MCF 10A (cell line): ENCODE data around the gene PRKACA. TPM values are rescaled to one million over a fixed set of nuclear protein-coding genes. Genes with fewer than 3 reads are reported as not detected.

Experiments
- BruUV-seq: library from RNA; stranded (reverse); fragments of 400-500 nt; replicated peaks from 2 replicates; lab custom pipeline; 2021; lab: Mats Ljungman, UMichigan
- CTCF ChIA-PET: fragments of 300-600 bp; sonication (Branson Sonifier 250); formaldehyde crosslinking; extraction: SDS; loops from one replicate; lab custom pipeline; 2021; ENCODE audit warnings: antibody characterized with exemption, inconsistent platforms; lab: Yijun Ruan, JAX
- POLR2A ChIA-PET: fragments of 300-600, 350-650 bp; sonication (Branson Sonifier 250); formaldehyde crosslinking; extraction: SDS; loops from one replicate; lab custom pipeline; 2020; ENCODE audit warnings: antibody characterized with exemption, inconsistent platforms; lab: Yijun Ruan, JAX
- DNase-seq: peaks from one replicate; pipeline ENCODE4 v3.0.0-alpha.2; 2018; ENCODE audit not compliant: unreplicated experiment
- H3K27ac Mint-ChIP-seq: one replicate; pipeline ENCODE4 v1.8.0; 2022; ENCODE audit warnings: mild to moderate bottlenecking, low read depth, mixed read lengths; ENCODE audit not compliant: unreplicated experiment
- H3K27me3 Mint-ChIP-seq: one replicate; pipeline ENCODE4 v1.8.0; 2022; ENCODE audit warnings: mixed read lengths; ENCODE audit not compliant: insufficient read depth, unreplicated experiment
- H3K36me3 Mint-ChIP-seq: one replicate; pipeline ENCODE4 v1.8.0; 2022; ENCODE audit warnings: mild to moderate bottlenecking, moderate library complexity, mixed read lengths; ENCODE audit not compliant: insufficient read depth, unreplicated experiment
- H3K4me1 Mint-ChIP-seq: one replicate; pipeline ENCODE4 v1.8.0; 2022; ENCODE audit warnings: mixed read lengths; ENCODE audit not compliant: insufficient read depth, unreplicated experiment
- H3K4me3 Mint-ChIP-seq: one replicate; pipeline ENCODE4 v1.8.0; 2022; ENCODE audit warnings: mild to moderate bottlenecking, moderate library complexity, mixed read lengths; ENCODE audit not compliant: unreplicated experiment
- H3K9me3 Mint-ChIP-seq: one replicate; pipeline ENCODE4 v1.8.0; 2022; ENCODE audit warnings: mixed read lengths; ENCODE audit not compliant: unreplicated experiment
- intact Hi-C: fragments of 100-400 bp; cut with micrococcal nuclease; formaldehyde crosslinking; loops from 2 replicates; pipeline ENCODE4 v1.14.1; 2022
- total RNA-seq: library from RNA; stranded (reverse); gene quantifications from 2 replicates; pipeline ENCODE4 v1.2.3, GENCODE V29; 2022
- TF ChIP-seq, protein P1 (sequence below): fragments of 200-600 bp; IDR thresholded peaks from one replicate; pipeline ENCODE4 v1.8.0; 2022; ENCODE audit warnings: antibody characterized with exemption, mild to moderate bottlenecking; ENCODE audit not compliant: unreplicated experiment

Gene PRKACA
- total RNA-seq, 1 experiment from 2014 or later, result 49.8 TPM

DNA sequence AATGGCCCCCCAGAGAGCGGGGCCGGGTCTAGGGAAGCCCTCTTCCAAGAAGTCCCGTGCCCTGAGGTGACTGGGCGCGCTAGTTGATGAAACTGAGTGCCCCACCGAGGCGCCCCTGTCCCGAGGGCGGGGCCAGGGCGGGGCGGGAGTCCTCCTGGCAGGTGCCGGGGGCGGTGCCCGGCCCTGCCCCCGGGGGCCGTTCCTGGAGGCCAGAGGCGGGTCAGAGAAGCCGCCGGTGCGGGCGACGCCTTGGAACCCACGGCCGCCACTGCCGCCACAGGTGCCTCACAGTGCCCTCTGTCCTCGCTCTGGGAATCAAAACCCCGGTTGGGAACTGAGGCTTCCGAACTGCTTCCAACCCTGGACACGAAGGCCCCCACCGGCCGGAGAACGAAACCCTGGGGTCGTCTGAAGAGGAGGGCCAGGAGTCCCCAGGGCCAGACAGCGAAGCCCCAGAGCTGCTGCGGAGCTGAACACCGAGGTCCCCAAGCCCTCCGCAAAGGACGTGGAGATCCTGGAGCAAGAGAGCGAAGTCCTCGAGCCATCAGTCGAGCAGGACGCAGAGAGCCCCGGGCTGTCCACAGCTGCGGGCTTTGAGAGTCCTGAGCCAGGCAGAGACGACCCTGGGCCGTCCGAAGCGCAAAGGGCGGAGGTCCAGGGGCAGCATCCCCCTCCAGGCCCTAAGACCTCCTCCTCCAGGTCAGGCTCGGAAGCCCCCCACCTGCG is 44.9 kb downstream of the PRKACA start, which contains the start of gene MISP3:
TSS of gene MISP3 (plus strand) at position 252 of the 726 bp plus-strand sequence. CDS start 524 bp downstream, outside the sequence.
- TF ChIP-seq, protein P1, sequence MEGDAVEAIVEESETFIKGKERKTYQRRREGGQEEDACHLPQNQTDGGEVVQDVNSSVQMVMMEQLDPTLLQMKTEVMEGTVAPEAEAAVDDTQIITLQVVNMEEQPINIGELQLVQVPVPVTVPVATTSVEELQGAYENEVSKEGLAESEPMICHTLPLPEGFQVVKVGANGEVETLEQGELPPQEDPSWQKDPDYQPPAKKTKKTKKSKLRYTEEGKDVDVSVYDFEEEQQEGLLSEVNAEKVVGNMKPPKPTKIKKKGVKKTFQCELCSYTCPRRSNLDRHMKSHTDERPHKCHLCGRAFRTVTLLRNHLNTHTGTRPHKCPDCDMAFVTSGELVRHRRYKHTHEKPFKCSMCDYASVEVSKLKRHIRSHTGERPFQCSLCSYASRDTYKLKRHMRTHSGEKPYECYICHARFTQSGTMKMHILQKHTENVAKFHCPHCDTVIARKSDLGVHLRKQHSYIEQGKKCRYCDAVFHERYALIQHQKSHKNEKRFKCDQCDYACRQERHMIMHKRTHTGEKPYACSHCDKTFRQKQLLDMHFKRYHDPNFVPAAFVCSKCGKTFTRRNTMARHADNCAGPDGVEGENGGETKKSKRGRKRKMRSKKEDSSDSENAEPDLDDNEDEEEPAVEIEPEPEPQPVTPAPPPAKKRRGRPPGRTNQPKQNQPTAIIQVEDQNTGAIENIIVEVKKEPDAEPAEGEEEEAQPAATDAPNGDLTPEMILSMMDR, result no peak
- no peaks in the 10 kb centered on the region for H3K27me3 Mint-ChIP-seq

DNA sequence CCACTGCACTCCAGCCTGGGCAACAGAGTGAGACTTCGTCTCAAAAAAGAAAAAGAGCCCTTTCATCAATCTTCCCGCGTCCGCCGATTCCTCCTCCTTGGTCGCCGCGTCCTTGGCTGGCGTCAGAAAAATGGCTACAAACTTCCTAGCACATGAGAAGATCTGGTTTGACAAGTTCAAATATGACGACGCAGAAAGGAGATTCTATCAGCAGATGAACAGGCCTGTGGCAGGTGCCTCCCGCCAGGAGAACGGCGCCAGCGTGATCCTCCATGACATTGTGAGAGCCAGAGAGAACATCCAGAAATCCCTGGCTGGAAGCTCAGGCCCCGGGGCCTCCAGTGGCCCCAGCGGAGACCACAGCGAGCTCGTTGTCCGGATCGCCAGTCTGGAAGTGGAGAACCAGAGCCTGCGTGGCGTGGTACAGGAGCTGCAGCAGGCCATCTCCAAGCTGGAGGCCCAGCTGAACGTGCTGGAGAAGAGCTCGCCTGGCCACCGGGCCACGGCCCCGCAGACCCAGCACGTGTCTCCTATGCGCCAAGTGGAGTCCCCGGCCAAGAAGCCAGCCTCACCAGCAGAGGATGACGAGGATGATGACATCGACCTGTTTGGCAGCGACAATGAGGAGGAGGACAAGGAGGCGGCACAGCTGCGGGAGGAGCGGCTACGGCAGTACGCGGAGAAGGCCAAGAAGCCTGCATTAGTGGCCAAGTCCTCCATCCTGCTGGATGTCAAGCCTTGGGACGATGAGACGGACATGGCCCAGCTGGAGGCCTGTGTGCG is 47.1 kb downstream of the PRKACA start:
- ChIA-PET CTCF (interaction anchor here (0.6 to 3.4 kb wide), 12 partner anchors 9 to 793 kb away, joined by 3 to 24 read pairs (median 3); partner anchors contain the start of gene PALM3), POLR2A (interaction anchor here (0.7 to 1.9 kb wide), 3 partner anchors 10 to 39 kb away, joined by 3 to 5 read pairs (median 4); no protein-coding TSS in a partner anchor)
- TF ChIP-seq, protein P1, result no peak
- H3K4me1 Mint-ChIP-seq, result no peaks in the 10 kb centered on the region
- H3K4me3 Mint-ChIP-seq, result no peak overlapping the region
- intact Hi-C loops, result no loop called here
- no peaks in the 10 kb centered on the region for H3K9me3 Mint-ChIP-seq
- H3K36me3 Mint-ChIP-seq, result no peaks in the 10 kb centered on the region
- no peak for DNase-seq
- no peaks in the 10 kb centered on the region for H3K27me3 Mint-ChIP-seq
- no TSS peak for BruUV-seq
- no peak overlapping the region for H3K27ac Mint-ChIP-seq

More for the DNA sequence above, 44.9 kb downstream of the PRKACA start, which contains the start of gene MISP3:
- peak within 1 kb of the TSS; percentile 86 for H3K4me3 Mint-ChIP-seq
- no peaks in the 10 kb centered on the region for H3K9me3 Mint-ChIP-seq
- peak; percentile 51 for DNase-seq
- no peak within 1 kb of the TSS for H3K27ac Mint-ChIP-seq
- no peaks in the 10 kb centered on the region for H3K36me3 Mint-ChIP-seq
- ChIA-PET CTCF (interaction anchor here (0.5 to 3.4 kb wide), 15 partner anchors 9 to 936 kb away, joined by 3 to 24 read pairs (median 4); partner anchors contain the start of gene PODNL1), POLR2A (interaction anchor here (0.7 to 1.9 kb wide), 6 partner anchors 8 to 206 kb away, joined by 3 to 6 read pairs (median 4); partner anchors contain the start of genes ASF1B and RFX1)
- intact Hi-C loops, result loop anchor here (1.0 kb wide), 1 partner anchor 192 kb away; no protein-coding TSS in a partner anchor
- no TSS peak for BruUV-seq
- H3K4me1 Mint-ChIP-seq, result no peaks in the 10 kb centered on the region

DNA sequence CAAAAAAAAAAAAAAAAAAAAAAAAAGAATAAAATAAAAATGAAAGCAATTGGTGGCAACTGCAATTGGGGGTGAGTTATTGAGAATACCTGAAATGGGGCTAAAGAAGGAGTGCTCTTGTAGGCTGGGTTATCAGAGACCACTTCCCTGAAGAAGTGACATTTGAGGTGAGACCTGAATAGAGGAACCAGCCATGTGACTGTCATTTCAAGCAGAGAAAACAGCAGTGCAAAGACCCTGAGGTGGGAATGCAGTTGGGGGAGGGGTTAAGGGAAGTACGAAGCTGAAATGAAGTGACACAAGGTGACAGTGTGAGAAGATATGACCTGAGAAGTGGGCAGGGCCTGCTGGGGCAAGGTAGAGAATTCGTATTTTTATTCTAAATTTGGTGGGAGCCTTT is 51.4 kb downstream of the PRKACA start:
- TF ChIP-seq, protein P1, result no peak
- Mint-ChIP-seq H3K36me3 (no peaks in the 10 kb centered on the region), H3K27me3 (no peaks in the 10 kb centered on the region), H3K9me3 (no peaks in the 10 kb centered on the region), H3K4me3 (no peak overlapping the region), H3K4me1 (no peaks in the 10 kb centered on the region), H3K27ac (no peak overlapping the region)
- intact Hi-C loops, result no loop called here
- CTCF ChIA-PET, result no interaction called here
- no peak for DNase-seq
- BruUV-seq, result no TSS peak
- POLR2A ChIA-PET, result no interaction called here
